Naive thymus-derived CD4-positive, alpha-beta T cell (primary cell): ENCODE measurements around the gene RRAD. TPM values are rescaled to one million over a fixed set of nuclear protein-coding genes. Genes with fewer than 3 reads are reported as not detected.
"Not testable (repeated sequence)": the region's sequence is repeated elsewhere in the genome, so short reads cannot be mapped to it uniquely, and the experiment has no call there.

ENCODE experiments used
- ATAC-seq: fragments of 150-1000 bp; cut with Tn5 transposase; 2 replicates; pipeline ENCODE4 v1.10.0; 2021; ENCODE audit warnings: mild to moderate bottlenecking, moderate library complexity
- CTCF ChIA-PET: fragments of 350-600 bp; sonication (Branson Sonifier 250); formaldehyde crosslinking; loops from one replicate; lab custom pipeline; 2021; ENCODE audit warnings: antibody characterized with exemption; lab: Charles Lee
- POLR2A ChIA-PET: fragments of 350-600 bp; sonication (Branson Sonifier 250); formaldehyde crosslinking; loops from one replicate; lab custom pipeline; 2021; ENCODE audit warnings: antibody characterized with exemption, inconsistent platforms; lab: Charles Lee
- DNase-seq, 9 donors: peaks; one replicate each; pipeline versions ENCODE4 v3.0.0 to v3.0.0-alpha.2; 2020 to 2022; ENCODE audit warnings: mixed read lengths in 1 of 9
- H3K27ac ChIP-seq: one replicate; pipeline ENCODE4 v1.7.0; 2013; ENCODE audit warnings: mild to moderate bottlenecking, low read depth, low read length, moderate library complexity
- H3K27me3 ChIP-seq, 2 donors: one replicate each; pipeline ENCODE4 v1.7.0; 2013; ENCODE audit warnings: low read length in 2 of 2, mild to moderate bottlenecking in 2 of 2, moderate library complexity in 2 of 2; ENCODE audit not compliant: control insufficient read depth in 2 of 2, insufficient read depth in 2 of 2
- H3K36me3 ChIP-seq, 3 experiments: 1 replicate in 2 of 3; 2 replicates in 1 of 3; pipeline ENCODE4 v1.7.0; 2013; ENCODE audit warnings: low read length in 3 of 3, mild to moderate bottlenecking in 3 of 3, moderate library complexity in 1 of 3; ENCODE audit not compliant: insufficient read depth in 3 of 3, control insufficient read depth in 2 of 3
- H3K4me1 ChIP-seq, 2 donors: one replicate each; pipeline ENCODE4 v1.7.0; 2013; ENCODE audit warnings: low read length in 2 of 2, mild to moderate bottlenecking in 2 of 2, moderate library complexity in 1 of 2; ENCODE audit not compliant: control insufficient read depth in 2 of 2, insufficient read depth in 2 of 2
- H3K4me3 ChIP-seq: 2 replicates; pipeline ENCODE4 v1.7.0; 2013; ENCODE audit warnings: mild to moderate bottlenecking, low read length
- H3K9me3 ChIP-seq, 3 experiments: 1 replicate in 2 of 3; 2 replicates in 1 of 3; pipeline ENCODE4 v1.7.0; 2013; ENCODE audit warnings: low read length in 3 of 3; ENCODE audit not compliant: control insufficient read depth in 2 of 3
- H3K27ac Mint-ChIP-seq, 9 donors: one replicate each; pipeline ENCODE4 v1.8.0; 2020 to 2022; ENCODE audit warnings: mixed read lengths in 9 of 9, mild to moderate bottlenecking in 8 of 9, moderate library complexity in 5 of 9, inconsistent platforms in 2 of 9
- H3K27me3 Mint-ChIP-seq, 5 donors: one replicate each; pipeline ENCODE4 v1.8.0; 2021 to 2022; ENCODE audit warnings: mixed read lengths in 5 of 5, mild to moderate bottlenecking in 1 of 5
- H3K36me3 Mint-ChIP-seq, 5 donors: one replicate each; pipeline ENCODE4 v1.8.0; 2020 to 2022; ENCODE audit warnings: mixed read lengths in 5 of 5, mild to moderate bottlenecking in 3 of 5, inconsistent platforms in 1 of 5
- H3K4me1 Mint-ChIP-seq, 7 donors: one replicate each; pipeline ENCODE4 v1.8.0; 2020 to 2022; ENCODE audit warnings: mixed read lengths in 7 of 7, mild to moderate bottlenecking in 3 of 7, inconsistent platforms in 1 of 7
- H3K4me3 Mint-ChIP-seq, 10 donors: one replicate each; pipeline ENCODE4 v1.8.0; 2020 to 2022; ENCODE audit warnings: mild to moderate bottlenecking in 10 of 10, mixed read lengths in 10 of 10, moderate library complexity in 6 of 10, inconsistent platforms in 2 of 10
- H3K9me3 Mint-ChIP-seq, 11 donors: one replicate each; pipeline ENCODE4 v1.8.0; 2020 to 2022; ENCODE audit warnings: mixed read lengths in 11 of 11, mild to moderate bottlenecking in 4 of 11, inconsistent platforms in 1 of 11, moderate library complexity in 1 of 11
- intact Hi-C, 2 donors: fragments of 100-400 bp; cut with micrococcal nuclease; formaldehyde crosslinking; loops; one replicate each; pipeline ENCODE4 v1.15.1; 2023
- polyA plus RNA-seq, 2 donors: library from polyadenylated mRNA; unstranded; fragments of 300-500 nt; fragmentation: Illumina TruSeq; gene quantifications; one replicate each; pipeline ENCODE4 v1.2.3, GENCODE V29; 2021
- total RNA-seq, 6 experiments: library from RNA in 5 of 6; stranded (reverse) in 5 of 6; gene quantifications; 1 replicate in 5 of 6; 2 replicates in 1 of 6; pipeline ENCODE4 v1.2.3 and lab custom pipeline; 2021 to 2026

RRAD gene
- total and polyA plus RNA-seq, 7 experiments from 2014 or later = 0.24 to 1.6 (median 0.88) TPM; not detected in 2

- Mint-ChIP-seq H3K36me3 (peaks cover 4 to 12% (median 5%) of the 10 kb centered on the region in 5 donors), H3K27me3 (peaks cover 4 to 20% (median 15%) of the 10 kb centered on the region in 5 donors), H3K4me1 (peaks cover 13 to 22% (median 18%) of the 10 kb centered on the region in 7 donors), H3K27ac (peak overlapping the region in 1 of 9 donors; percentile 65)
- intact Hi-C loops = loop anchor here (5.0 kb wide), 3 partner anchors 48 to 332 kb away; partner anchors contain the start of genes CBFB (in 1 of the 2) and PLEKHG4 (in 1 of the 2)
- H3K4me1 ChIP-seq, H3K27me3 ChIP-seq, H3K27ac ChIP-seq, H3K4me3 ChIP-seq, H3K4me3 Mint-ChIP-seq, H3K9me3 Mint-ChIP-seq, DNase-seq, ATAC-seq, H3K9me3 ChIP-seq: not testable (repeated sequence)
- ChIA-PET CTCF (interaction anchor here (1.1 kb wide), 1 partner anchor 240 kb away, joined by 3 read pairs; no protein-coding TSS in a partner anchor), POLR2A (interaction anchor here (1.1 to 1.4 kb wide), 2 partner anchors 13 to 15 kb away, joined by 3 read pairs; no protein-coding TSS in a partner anchor)
- peaks cover 0 to 40% (median 4%) of the 10 kb centered on the region in 3 experiments for H3K36me3 ChIP-seq
Observed at GRCh38 chr16:66944971-66945370, 19.6 kb upstream of the RRAD start.

- Mint-ChIP-seq H3K9me3 (no peaks in the 10 kb centered on the region), H3K36me3 (peaks cover 4 to 16% (median 5%) of the 10 kb centered on the region in 5 donors), H3K4me1 (peaks cover 13 to 19% (median 16%) of the 10 kb centered on the region in 7 donors), H3K27me3 (peaks cover 0 to 11% (median 7%) of the 10 kb centered on the region in 5 donors), H3K27ac (peak overlapping the region in 2 of 9 donors; percentile 24 to 25), H3K4me3 (no peak overlapping the region)
- intact Hi-C loops = no loop called here
- DNase-seq (no peak), ATAC-seq (no peak)
- no peak overlapping the region for H3K4me3 ChIP-seq
- ChIA-PET CTCF (interaction anchor here (0.6 to 1.1 kb wide), 4 partner anchors 31 to 527 kb away, joined by 3 read pairs; no protein-coding TSS in a partner anchor), POLR2A (no interaction called here)
- no peaks in the 10 kb centered on the region for H3K27me3 ChIP-seq
- H3K4me1 ChIP-seq = peaks cover 0 to 4% of the 10 kb centered on the region in 2 donors
- H3K9me3 ChIP-seq = no peaks in the 10 kb centered on the region
- no peak overlapping the region for H3K27ac ChIP-seq
- peaks cover 0 to 49% (median 7%) of the 10 kb centered on the region in 3 experiments for H3K36me3 ChIP-seq
Observed at GRCh38 chr16:66944054-66944441, 18.7 kb upstream of the RRAD start.

GRCh38 chr16:66943426-66944053, 18.2 kb upstream of the RRAD start:
- DNase-seq (no peak), ATAC-seq (no peak)
- POLR2A ChIA-PET = no interaction called here
- CTCF ChIA-PET = interaction anchor here (0.9 to 1.0 kb wide), 2 partner anchors 32 to 527 kb away, joined by 3 read pairs; no protein-coding TSS in a partner anchor
- H3K27me3 ChIP-seq = no peaks in the 10 kb centered on the region
- no peak overlapping the region for H3K4me3 ChIP-seq
- peaks cover 0 to 54% (median 7%) of the 10 kb centered on the region in 3 experiments for H3K36me3 ChIP-seq
- no peaks in the 10 kb centered on the region for H3K9me3 ChIP-seq
- H3K27ac ChIP-seq = no peak overlapping the region
- Mint-ChIP-seq H3K4me1 (peaks cover 10 to 17% (median 14%) of the 10 kb centered on the region in 7 donors), H3K36me3 (peaks cover 4 to 16% (median 5%) of the 10 kb centered on the region in 5 donors), H3K27me3 (peaks cover 0 to 6% (median 2%) of the 10 kb centered on the region in 5 donors), H3K4me3 (no peak overlapping the region), H3K9me3 (no peaks in the 10 kb centered on the region), H3K27ac (peak overlapping the region in 1 of 9 donors; percentile 25)
- intact Hi-C loops = no loop called here
- H3K4me1 ChIP-seq = peaks cover 0 to 4% of the 10 kb centered on the region in 2 donors

DNA sequence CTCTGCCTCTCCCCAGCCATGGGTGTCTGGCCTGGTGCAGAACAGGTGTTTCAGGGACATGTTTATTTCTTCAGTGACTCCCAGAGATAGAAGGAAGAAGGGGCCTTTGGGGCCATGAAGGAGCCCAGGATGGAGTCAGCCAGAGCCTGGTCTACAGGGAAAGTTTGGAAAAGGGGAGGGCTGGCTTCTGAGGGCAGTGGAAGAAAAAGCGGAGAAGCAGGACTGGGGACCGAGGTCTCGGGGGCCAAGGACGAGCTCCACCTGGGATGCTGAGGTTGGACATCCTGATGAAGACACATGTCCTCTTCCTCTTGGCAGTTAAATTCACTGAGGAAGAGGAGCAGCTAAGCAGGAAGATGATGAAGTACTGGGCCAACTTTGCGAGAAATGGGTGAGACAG, 17.6 kb upstream of the RRAD start:
- H3K4me3 ChIP-seq = no peak overlapping the region
- DNase-seq (no peak), ATAC-seq (no peak)
- no peak overlapping the region for H3K4me3 Mint-ChIP-seq
- H3K9me3 Mint-ChIP-seq = no peaks in the 10 kb centered on the region
- ChIA-PET CTCF (no interaction called here), POLR2A (no interaction called here)
- no peak overlapping the region for H3K27ac ChIP-seq
- intact Hi-C loops = no loop called here
- peak overlapping the region in 2 of 9 donors; percentile 32 to 46 for H3K27ac Mint-ChIP-seq
- peaks cover 4 to 13% (median 11%) of the 10 kb centered on the region in 7 donors for H3K4me1 Mint-ChIP-seq
- H3K9me3 ChIP-seq = no peaks in the 10 kb centered on the region
- no peaks in the 10 kb centered on the region for H3K4me1 ChIP-seq
- no peaks in the 10 kb centered on the region for H3K27me3 ChIP-seq
- peaks cover 0 to under 1% (median 0%) of the 10 kb centered on the region in 5 donors for H3K27me3 Mint-ChIP-seq
- H3K36me3 Mint-ChIP-seq = peaks cover 4 to 16% (median 5%) of the 10 kb centered on the region in 5 donors
- peaks cover 0 to 54% (median 7%) of the 10 kb centered on the region in 3 experiments for H3K36me3 ChIP-seq

- H3K4me3 ChIP-seq = no peak overlapping the region
- ATAC-seq (no peak), DNase-seq (no peak)
- H3K4me1 Mint-ChIP-seq = peaks cover 14 to 29% (median 25%) of the 10 kb centered on the region in 7 donors
- peak overlapping the region in 1 of 9 donors; percentile 45 for H3K27ac Mint-ChIP-seq
- no peak overlapping the region for H3K27ac ChIP-seq
- intact Hi-C loops = no loop called here
- H3K9me3 ChIP-seq = no peaks in the 10 kb centered on the region
- H3K36me3 Mint-ChIP-seq = peaks cover 4 to 25% (median 5%) of the 10 kb centered on the region in 5 donors
- ChIA-PET CTCF (no interaction called here), POLR2A (no interaction called here)
- peaks cover 10% of the 10 kb centered on the region in 2 donors for H3K4me1 ChIP-seq
- no peaks in the 10 kb centered on the region for H3K27me3 Mint-ChIP-seq
- H3K36me3 ChIP-seq = peaks cover 0 to 54% (median 7%) of the 10 kb centered on the region in 3 experiments
- no peaks in the 10 kb centered on the region for H3K9me3 Mint-ChIP-seq
- no peak overlapping the region for H3K4me3 Mint-ChIP-seq
- H3K27me3 ChIP-seq = no peaks in the 10 kb centered on the region
Observed at GRCh38 chr16:66940236-66940635, 14.9 kb upstream of the RRAD start.

DNA sequence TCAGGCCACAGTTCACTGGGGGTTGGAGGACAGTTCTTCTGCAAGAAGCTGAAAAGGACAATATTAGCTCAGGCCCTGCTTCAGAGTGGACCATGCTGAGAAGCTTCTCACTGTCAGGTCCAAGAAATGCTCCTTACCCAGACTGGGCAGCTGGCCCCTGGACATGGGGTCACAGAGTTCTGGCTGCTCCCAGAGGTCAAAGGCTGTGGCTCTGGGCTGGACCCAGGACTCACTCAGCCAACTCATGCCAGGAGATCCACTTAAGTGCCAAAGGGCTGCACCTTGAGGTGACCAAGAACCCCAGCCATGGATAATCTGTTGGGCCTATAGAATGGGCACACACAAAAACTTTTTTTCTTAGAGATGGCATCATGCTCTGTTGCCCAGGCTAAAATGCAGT, 14.0 kb upstream of the RRAD start:
- peaks cover 0 to 58% (median 7%) of the 10 kb centered on the region in 3 experiments for H3K36me3 ChIP-seq
- H3K4me1 ChIP-seq = peaks cover 13% of the 10 kb centered on the region in 2 donors
- H3K27ac Mint-ChIP-seq = no peak overlapping the region
- H3K9me3 Mint-ChIP-seq = peaks cover 0 to 2% (median 0%) of the 10 kb centered on the region in 11 donors
- no peak overlapping the region for H3K4me3 ChIP-seq
- ATAC-seq = no peak
- no peak overlapping the region for H3K27ac ChIP-seq
- H3K27me3 Mint-ChIP-seq = no peaks in the 10 kb centered on the region
- H3K9me3 ChIP-seq = no peaks in the 10 kb centered on the region
- intact Hi-C loops = loop anchor here in 1 of 2 donors (10.0 kb wide), 1 partner anchor 1905 kb away; the partner anchor contains the start of gene TANGO6
- POLR2A ChIA-PET = interaction anchor here (0.8 kb wide), 1 partner anchor 587 kb away, joined by 3 read pairs; no protein-coding TSS in a partner anchor
- no peak overlapping the region for H3K4me3 Mint-ChIP-seq
- no peaks in the 10 kb centered on the region for H3K27me3 ChIP-seq
- DNase-seq = no peak
- peaks cover 17 to 35% (median 28%) of the 10 kb centered on the region in 7 donors for H3K4me1 Mint-ChIP-seq
- CTCF ChIA-PET = interaction anchor here (0.5 kb wide), 1 partner anchor 321 kb away, joined by 3 read pairs; no protein-coding TSS in a partner anchor
- peaks cover 4 to 25% (median 5%) of the 10 kb centered on the region in 5 donors for H3K36me3 Mint-ChIP-seq
